SK-N-SH (cell line): ENCODE results near the gene MYO9A.

Experiments
- FOXM1 ChIP-seq: IDR thresholded peaks from 2 replicates; pipeline ENCODE4 v1.4.0; 2012; ENCODE audit warnings: low read depth, mild to moderate bottlenecking
- JUND ChIP-seq: IDR thresholded peaks from 2 replicates; pipeline ENCODE4 v1.4.0; 2012
- POLR2AphosphoS5 ChIP-seq: IDR thresholded peaks from 2 replicates; pipeline ENCODE4 v1.6.1; 2012; ENCODE audit warnings: low read depth, low read length
- RFX5 ChIP-seq: IDR thresholded peaks from 2 replicates; pipeline ENCODE4 v1.6.1; 2012; ENCODE audit warnings: mild to moderate bottlenecking, improper control_type of control experiment, low read length
- SIN3A ChIP-seq: IDR thresholded peaks from 2 replicates; pipeline ENCODE4 v1.6.1; 2012; ENCODE audit warnings: low read depth, mild to moderate bottlenecking, low read length, moderate library complexity, borderline replicate concordance
- TAF1 ChIP-seq: IDR thresholded peaks from 2 replicates; pipeline ENCODE4 v1.6.1; 2012; ENCODE audit warnings: low read depth, mild to moderate bottlenecking, low read length, moderate library complexity, borderline replicate concordance
- TCF12 ChIP-seq: IDR thresholded peaks from 2 replicates; pipeline ENCODE4 v1.4.0; 2012
- TEAD4 ChIP-seq: IDR thresholded peaks from 2 replicates; pipeline ENCODE4 v1.4.0; 2012; ENCODE audit warnings: mild to moderate bottlenecking, borderline replicate concordance; ENCODE audit not compliant: insufficient read depth
- TF ChIP-seq, protein P1 (sequence below): fragments of 200-600 bp; sonication (generic); IDR thresholded peaks from 2 replicates; pipeline ENCODE4 v1.6.1; 2017; ENCODE audit warnings: antibody characterized with exemption, mild to moderate bottlenecking, moderate library complexity
- TF ChIP-seq, protein P2 (sequence below): IDR thresholded peaks from 2 replicates; pipeline ENCODE4 v1.4.0; 2012; ENCODE audit warnings: low read depth, borderline replicate concordance

DNA sequence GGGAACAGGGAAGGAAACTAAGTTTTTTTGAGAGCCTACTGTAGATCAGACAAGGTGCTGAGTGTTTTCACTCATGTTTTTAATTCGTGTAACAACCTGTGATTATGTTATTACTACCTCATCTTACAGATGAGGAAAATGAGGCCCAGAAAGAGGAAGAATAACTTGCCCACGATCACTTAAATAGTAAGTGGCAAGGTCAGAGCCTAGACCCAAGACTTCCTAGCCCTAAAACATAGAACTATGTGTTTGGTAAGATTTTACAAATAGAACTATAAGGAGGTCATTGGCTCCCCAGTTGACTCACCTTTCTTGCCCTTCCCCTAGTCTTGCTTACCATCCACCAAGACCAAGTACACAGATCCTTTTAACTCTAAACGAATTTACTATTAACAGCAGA lies 14.0 kb upstream of the MYO9A start:
- TF ChIP-seq TCF12, result no peak
- TF ChIP-seq POLR2AphosphoS5, result no peak
- TF ChIP-seq, protein P1, sequence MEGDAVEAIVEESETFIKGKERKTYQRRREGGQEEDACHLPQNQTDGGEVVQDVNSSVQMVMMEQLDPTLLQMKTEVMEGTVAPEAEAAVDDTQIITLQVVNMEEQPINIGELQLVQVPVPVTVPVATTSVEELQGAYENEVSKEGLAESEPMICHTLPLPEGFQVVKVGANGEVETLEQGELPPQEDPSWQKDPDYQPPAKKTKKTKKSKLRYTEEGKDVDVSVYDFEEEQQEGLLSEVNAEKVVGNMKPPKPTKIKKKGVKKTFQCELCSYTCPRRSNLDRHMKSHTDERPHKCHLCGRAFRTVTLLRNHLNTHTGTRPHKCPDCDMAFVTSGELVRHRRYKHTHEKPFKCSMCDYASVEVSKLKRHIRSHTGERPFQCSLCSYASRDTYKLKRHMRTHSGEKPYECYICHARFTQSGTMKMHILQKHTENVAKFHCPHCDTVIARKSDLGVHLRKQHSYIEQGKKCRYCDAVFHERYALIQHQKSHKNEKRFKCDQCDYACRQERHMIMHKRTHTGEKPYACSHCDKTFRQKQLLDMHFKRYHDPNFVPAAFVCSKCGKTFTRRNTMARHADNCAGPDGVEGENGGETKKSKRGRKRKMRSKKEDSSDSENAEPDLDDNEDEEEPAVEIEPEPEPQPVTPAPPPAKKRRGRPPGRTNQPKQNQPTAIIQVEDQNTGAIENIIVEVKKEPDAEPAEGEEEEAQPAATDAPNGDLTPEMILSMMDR, result no peak
- no peak for TF ChIP-seq FOXM1
- no peak for TF ChIP-seq TAF1
- TF ChIP-seq SIN3A, result no peak
- TF ChIP-seq JUND, result no peak
- no peak for TF ChIP-seq TEAD4
- TF ChIP-seq, protein P2, sequence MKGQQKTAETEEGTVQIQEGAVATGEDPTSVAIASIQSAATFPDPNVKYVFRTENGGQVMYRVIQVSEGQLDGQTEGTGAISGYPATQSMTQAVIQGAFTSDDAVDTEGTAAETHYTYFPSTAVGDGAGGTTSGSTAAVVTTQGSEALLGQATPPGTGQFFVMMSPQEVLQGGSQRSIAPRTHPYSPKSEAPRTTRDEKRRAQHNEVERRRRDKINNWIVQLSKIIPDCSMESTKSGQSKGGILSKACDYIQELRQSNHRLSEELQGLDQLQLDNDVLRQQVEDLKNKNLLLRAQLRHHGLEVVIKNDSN, result no peak
- no peak for TF ChIP-seq RFX5
